Measurements from ENCODE around the gene TGFB3.

- TF ChIP-seq CTCF (IDR thresholded peaks at IDR 0.05) (no peak), POLR2A (IDR thresholded peaks at IDR 0.05) (no peak)
Measured at GRCh38 chr14:75915045-75915444, 66.8 kb downstream of the TGFB3 start.

Measured in esophagus squamous epithelium (tissue), 4 donors.